Left ventricle myocardium inferior (tissue), 1 donor: ENCODE data around the gene PSENEN. TPM values are rescaled to one million over a fixed set of nuclear protein-coding genes. Genes with fewer than 3 reads are reported as not detected.

Experiments
- DNase-seq: peaks from one replicate; pipeline ENCODE4 v3.0.0-alpha.2; 2020
- H3K27ac ChIP-seq: fragments of 200-600 bp; replicated peaks from 2 replicates; pipeline ENCODE4 v1.8.0; 2021
- H3K27me3 ChIP-seq: fragments of 200-600 bp; 2 replicates; pipeline ENCODE4 v1.8.0; 2021; ENCODE audit warnings: low read depth
- H3K36me3 ChIP-seq: fragments of 200-600 bp; 2 replicates; pipeline ENCODE4 v1.8.0; 2021
- H3K4me1 ChIP-seq: fragments of 200-600 bp; 2 replicates; pipeline ENCODE4 v1.8.0; 2021
- H3K4me3 ChIP-seq: fragments of 200-600 bp; 2 replicates; pipeline ENCODE4 v1.8.0; 2021; ENCODE audit warnings: mild to moderate bottlenecking, moderate library complexity
- H3K9me3 ChIP-seq: fragments of 200-600 bp; replicated peaks from 2 replicates; pipeline ENCODE4 v1.8.0; 2021
- CTCF ChIP-seq: fragments of 200-600 bp; IDR thresholded peaks from 2 replicates; pipeline ENCODE4 v1.8.0; 2021; ENCODE audit warnings: antibody characterized with exemption, mild to moderate bottlenecking, borderline replicate concordance
- intact Hi-C: fragments of 100-400 bp; cut with micrococcal nuclease; formaldehyde crosslinking; loops from one replicate; pipeline ENCODE4 v1.11.0; 2022
- total RNA-seq: library from RNA; stranded (reverse); fragmentation: NEBNext Ultra II Directional; extraction: Animal tissue kit (Norgen Biotek cat#: 25700); gene quantifications from one replicate; pipeline ENCODE4 v1.2.1, GENCODE V29; 2021
- donor health status: DM: no; HTN: yes; CAD: no; lungs with severe emphysema.

The PSENEN gene
- total RNA-seq, 1 donor from 2014 or later: 43.1 TPM

GRCh38 chr19:35716801-35717664 lies 28.4 kb upstream of the PSENEN start:
- H3K4me1 ChIP-seq: peaks cover 44% of the 10 kb centered on the region

GRCh38 chr19:35717665-35718344 lies 27.6 kb upstream of the PSENEN start, which contains the start of gene KMT2B:
TSS of gene KMT2B (plus strand) at chr19:35718003. CDS start at chr19:35718019, 16 bp downstream.
- no peak for DNase-seq
- H3K9me3 ChIP-seq: no peaks in the 10 kb centered on the region
- H3K27me3 ChIP-seq: no peaks in the 10 kb centered on the region
- no peak for TF ChIP-seq CTCF
- H3K4me3 ChIP-seq: peak within 1 kb of the TSS; percentile 96
- H3K4me1 ChIP-seq: peaks cover 47% of the 10 kb centered on the region
- intact Hi-C loops: loop anchor here (2.0 kb wide), 1 partner anchor 21 kb away; no protein-coding TSS in a partner anchor
- H3K36me3 ChIP-seq: peaks cover 30% of the 10 kb centered on the region
- H3K27ac ChIP-seq: peak within 1 kb of the TSS; percentile 95

More at GRCh38 chr19:35716801-35717664, 28.4 kb upstream of the PSENEN start:
- DNase-seq: peak; percentile 96
- intact Hi-C loops: loop anchor here (2.0 kb wide), 1 partner anchor 20 kb away; no protein-coding TSS in a partner anchor
- Histone ChIP-seq H3K36me3 (peaks cover 22% of the 10 kb centered on the region), H3K4me3 (peak overlapping the region; percentile 96), H3K27me3 (no peaks in the 10 kb centered on the region), H3K27ac (peak overlapping the region; percentile 95), H3K9me3 (no peaks in the 10 kb centered on the region)
- TF ChIP-seq CTCF: peak; percentile 91

GRCh38 chr19:35718345-35719041 lies 27.0 kb upstream of the PSENEN start:
- peak; percentile 43 for DNase-seq
- TF ChIP-seq CTCF: no peak
- H3K27ac ChIP-seq: peak overlapping the region; percentile 95
- peaks cover 37% of the 10 kb centered on the region for H3K36me3 ChIP-seq
- no peaks in the 10 kb centered on the region for H3K9me3 ChIP-seq
- H3K27me3 ChIP-seq: no peaks in the 10 kb centered on the region
- intact Hi-C loops: no loop called here
- H3K4me3 ChIP-seq: peak overlapping the region; percentile 96
- peaks cover 47% of the 10 kb centered on the region for H3K4me1 ChIP-seq

GRCh38 chr19:35719402-35720162 lies 25.9 kb upstream of the PSENEN start:
- Histone ChIP-seq H3K27me3 (no peaks in the 10 kb centered on the region), H3K9me3 (no peaks in the 10 kb centered on the region), H3K27ac (peak overlapping the region; percentile 8), H3K36me3 (peaks cover 48% of the 10 kb centered on the region), H3K4me1 (peaks cover 47% of the 10 kb centered on the region), H3K4me3 (peak overlapping the region; percentile 96)
- intact Hi-C loops: no loop called here
- no peak for TF ChIP-seq CTCF
- no peak for DNase-seq
